ENCODE measurements around the gene MEGF6. TPM values are rescaled to one million over a fixed set of nuclear protein-coding genes. Genes with fewer than 3 reads are reported as not detected.

MEGF6 gene
- total and polyA plus RNA-seq, 9 of the 15 experiments (the other 6 are each of a cell fraction or from before 2014, with no cell fraction given), result 0.03 to 1.7 (median 0.24) TPM; not detected in 3

DNA sequence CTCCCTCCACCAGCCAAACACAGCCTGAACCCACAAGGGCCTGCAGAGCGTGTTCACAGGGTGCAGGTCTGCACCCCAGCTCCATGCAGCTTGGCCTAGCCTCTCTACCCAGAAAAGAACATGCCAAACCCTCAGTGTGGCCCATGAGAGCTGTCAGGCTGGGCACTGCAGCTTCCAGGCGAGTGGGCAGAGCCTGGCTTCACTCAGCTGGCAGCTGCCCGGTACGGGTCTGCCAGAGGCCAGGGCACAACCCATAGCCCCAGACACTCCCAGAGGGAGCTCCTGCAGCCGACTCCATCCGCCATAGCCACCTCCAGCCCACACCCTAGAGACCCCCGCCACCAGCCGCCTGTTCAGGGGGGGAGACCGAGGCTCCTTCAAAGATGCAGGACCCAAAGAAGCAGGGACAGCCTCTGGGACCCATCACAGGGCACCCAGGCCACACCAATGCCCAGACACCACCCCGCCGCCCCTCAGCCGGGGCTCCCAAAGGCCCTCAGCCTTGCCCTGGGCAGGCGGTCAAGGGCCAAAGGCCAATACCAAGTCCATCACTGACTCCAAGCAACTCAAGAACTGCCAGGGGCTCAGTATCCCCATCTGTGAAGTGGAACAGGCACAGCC, 42.4 kb downstream of the MEGF6 start:
- no peaks in the 10 kb centered on the region for H3K36me3 ChIP-seq (ENCODE audit: control insufficient read depth, insufficient read depth, low read length)
- no peak overlapping the region for H3K4me3 ChIP-seq
- WGBS (ENCODE audit: insufficient coverage, low coverage, missing lambda C conversion rate), result 6% methylated on average over 13 of the region's 13 CpGs
- H3K9me3 ChIP-seq (replicated peaks; ENCODE audit: control insufficient read depth, insufficient read depth, low read depth, low read length), result no peaks in the 10 kb centered on the region
- H3K27ac ChIP-seq (ENCODE audit: extremely low read depth, low read depth, low read length), result no peak overlapping the region
- no peaks in the 10 kb centered on the region for H3K9me1 ChIP-seq (ENCODE audit: control insufficient read depth, insufficient read depth, low read length)
- ChIA-PET CTCF (ENCODE audit: low intra/inter-chr PET ratio) (no interaction called here), POLR2A (interaction anchor here (0.6 kb wide), 1 partner anchor 11 kb away, joined by 3 read pairs; no protein-coding TSS in a partner anchor)
- H3K9ac ChIP-seq (ENCODE audit: insufficient read depth in 1 of 2, low read depth in 2 of 2, low read length in 2 of 2), result no peak overlapping the region
- ATAC-seq (no peak), FAIRE-seq (no peak), DNase-seq (ENCODE audit: extremely low read depth in 1 of 4, low spot score in 3 of 4) (no peak)
- BruUV-seq (replicated peaks), result no TSS peak
- H3K4me1 ChIP-seq (replicated peaks in 1 of 2; ENCODE audit: control insufficient read depth in 2 of 2, insufficient read depth in 2 of 2, low read length in 2 of 2), result peaks cover 0 to 17% of the 10 kb centered on the region in 2 experiments; a peak in 1 of 5 replicates
- peaks cover 5 to 38% of the 10 kb centered on the region in 2 experiments; a peak in 2 of 5 replicates for H3K27me3 ChIP-seq (ENCODE audit: control insufficient read depth in 2 of 2, insufficient read depth in 2 of 2, low read length in 2 of 2)
- in situ Hi-C loops (cut with MboI) (no loop called here), intact Hi-C loops (cut with micrococcal nuclease) (no loop called here)
- peaks cover 48% of the 10 kb centered on the region for H4K20me1 ChIP-seq (replicated peaks; ENCODE audit: control insufficient read depth, insufficient read depth, low read length)
- H3K4me2 ChIP-seq (ENCODE audit: insufficient read depth, low read length), result no peak overlapping the region
- H2AFZ ChIP-seq (ENCODE audit: low read depth, low read length), result no peak overlapping the region
- no peaks in the 10 kb centered on the region for H3K79me2 ChIP-seq (ENCODE audit: control insufficient read depth, insufficient read depth, low read length)
- TF ChIP-seq, protein P1, sequence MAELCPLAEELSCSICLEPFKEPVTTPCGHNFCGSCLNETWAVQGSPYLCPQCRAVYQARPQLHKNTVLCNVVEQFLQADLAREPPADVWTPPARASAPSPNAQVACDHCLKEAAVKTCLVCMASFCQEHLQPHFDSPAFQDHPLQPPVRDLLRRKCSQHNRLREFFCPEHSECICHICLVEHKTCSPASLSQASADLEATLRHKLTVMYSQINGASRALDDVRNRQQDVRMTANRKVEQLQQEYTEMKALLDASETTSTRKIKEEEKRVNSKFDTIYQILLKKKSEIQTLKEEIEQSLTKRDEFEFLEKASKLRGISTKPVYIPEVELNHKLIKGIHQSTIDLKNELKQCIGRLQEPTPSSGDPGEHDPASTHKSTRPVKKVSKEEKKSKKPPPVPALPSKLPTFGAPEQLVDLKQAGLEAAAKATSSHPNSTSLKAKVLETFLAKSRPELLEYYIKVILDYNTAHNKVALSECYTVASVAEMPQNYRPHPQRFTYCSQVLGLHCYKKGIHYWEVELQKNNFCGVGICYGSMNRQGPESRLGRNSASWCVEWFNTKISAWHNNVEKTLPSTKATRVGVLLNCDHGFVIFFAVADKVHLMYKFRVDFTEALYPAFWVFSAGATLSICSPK (IDR thresholded peaks at IDR 0.05; ENCODE audit: borderline replicate concordance), result no peak
- TF ChIP-seq ZNF431 (CRISPR knock-in tag; IDR thresholded peaks at IDR 0.05) (no peak), ETV6 (IDR thresholded peaks at IDR 0.05; ENCODE audit: borderline replicate concordance in 1 of 2, low read depth in 2 of 2, low read length in 1 of 2) (no peak), ETV6 (CRISPR knock-in tag; IDR thresholded peaks at IDR 0.05; ENCODE audit: borderline replicate concordance) (no peak), YBX1 (IDR thresholded peaks at IDR 0.05) (no peak), PURB (CRISPR knock-in tag; IDR thresholded peaks at IDR 0.05; ENCODE audit: low read depth) (no peak), MAFG (tag; conservative IDR thresholded peaks at IDR 0.05) (no peak), ZNF184 (CRISPR knock-in tag; IDR thresholded peaks at IDR 0.05) (no peak), KHSRP (IDR thresholded peaks at IDR 0.05) (no peak), PRPF4 (IDR thresholded peaks at IDR 0.05; ENCODE audit: insufficient read depth, low read depth, low read length, poor library complexity, severe bottlenecking) (no peak), ZNF217 (CRISPR knock-in tag; IDR thresholded peaks at IDR 0.05) (no peak), ZNF121 (CRISPR knock-in tag; conservative IDR thresholded peaks at IDR 0.05) (no peak), GTF2F1 (IDR thresholded peaks at IDR 0.05; ENCODE audit: low read depth, low read length) (no peak), TFAM (CRISPR knock-in tag; conservative IDR thresholded peaks at IDR 0.05) (no peak)
- TF ChIP-seq, protein P2, sequence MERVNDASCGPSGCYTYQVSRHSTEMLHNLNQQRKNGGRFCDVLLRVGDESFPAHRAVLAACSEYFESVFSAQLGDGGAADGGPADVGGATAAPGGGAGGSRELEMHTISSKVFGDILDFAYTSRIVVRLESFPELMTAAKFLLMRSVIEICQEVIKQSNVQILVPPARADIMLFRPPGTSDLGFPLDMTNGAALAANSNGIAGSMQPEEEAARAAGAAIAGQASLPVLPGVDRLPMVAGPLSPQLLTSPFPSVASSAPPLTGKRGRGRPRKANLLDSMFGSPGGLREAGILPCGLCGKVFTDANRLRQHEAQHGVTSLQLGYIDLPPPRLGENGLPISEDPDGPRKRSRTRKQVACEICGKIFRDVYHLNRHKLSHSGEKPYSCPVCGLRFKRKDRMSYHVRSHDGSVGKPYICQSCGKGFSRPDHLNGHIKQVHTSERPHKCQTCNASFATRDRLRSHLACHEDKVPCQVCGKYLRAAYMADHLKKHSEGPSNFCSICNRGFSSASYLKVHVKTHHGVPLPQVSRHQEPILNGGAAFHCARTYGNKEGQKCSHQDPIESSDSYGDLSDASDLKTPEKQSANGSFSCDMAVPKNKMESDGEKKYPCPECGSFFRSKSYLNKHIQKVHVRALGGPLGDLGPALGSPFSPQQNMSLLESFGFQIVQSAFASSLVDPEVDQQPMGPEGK (CRISPR knock-in tag; IDR thresholded peaks at IDR 0.05; ENCODE audit: borderline replicate concordance), result no peak
- TF ChIP-seq, protein P3, sequence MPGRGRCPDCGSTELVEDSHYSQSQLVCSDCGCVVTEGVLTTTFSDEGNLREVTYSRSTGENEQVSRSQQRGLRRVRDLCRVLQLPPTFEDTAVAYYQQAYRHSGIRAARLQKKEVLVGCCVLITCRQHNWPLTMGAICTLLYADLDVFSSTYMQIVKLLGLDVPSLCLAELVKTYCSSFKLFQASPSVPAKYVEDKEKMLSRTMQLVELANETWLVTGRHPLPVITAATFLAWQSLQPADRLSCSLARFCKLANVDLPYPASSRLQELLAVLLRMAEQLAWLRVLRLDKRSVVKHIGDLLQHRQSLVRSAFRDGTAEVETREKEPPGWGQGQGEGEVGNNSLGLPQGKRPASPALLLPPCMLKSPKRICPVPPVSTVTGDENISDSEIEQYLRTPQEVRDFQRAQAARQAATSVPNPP (IDR thresholded peaks at IDR 0.05; ENCODE audit: borderline replicate concordance, insufficient read depth, insufficient read length), result no peak
- TF ChIP-seq, protein P4, sequence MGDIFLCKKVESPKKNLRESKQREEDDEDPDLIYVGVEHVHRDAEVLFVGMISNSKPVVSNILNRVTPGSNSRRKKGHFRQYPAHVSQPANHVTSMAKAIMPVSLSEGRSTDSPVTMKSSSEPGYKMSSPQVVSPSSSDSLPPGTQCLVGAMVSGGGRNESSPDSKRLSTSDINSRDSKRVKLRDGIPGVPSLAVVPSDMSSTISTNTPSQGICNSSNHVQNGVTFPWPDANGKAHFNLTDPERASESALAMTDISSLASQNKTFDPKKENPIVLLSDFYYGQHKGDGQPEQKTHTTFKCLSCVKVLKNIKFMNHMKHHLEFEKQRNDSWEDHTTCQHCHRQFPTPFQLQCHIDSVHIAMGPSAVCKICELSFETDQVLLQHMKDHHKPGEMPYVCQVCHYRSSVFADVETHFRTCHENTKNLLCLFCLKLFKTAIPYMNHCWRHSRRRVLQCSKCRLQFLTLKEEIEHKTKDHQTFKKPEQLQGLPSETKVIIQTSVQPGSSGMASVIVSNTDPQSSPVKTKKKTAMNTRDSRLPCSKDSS (IDR thresholded peaks at IDR 0.05; ENCODE audit: low read depth, partially characterized antibody), result no peak

Measured in K562 (cell line).